Uterus (tissue), 2 donors: ENCODE data around the gene FAM20A.

Experiments used
- CTCF ChIP-seq, 4 experiments: fragments of 200-600 bp in 2 of 4; fragments of 450-650 bp in 2 of 4; sonication (generic) in 2 of 4; IDR thresholded peaks; one replicate each; pipeline ENCODE4 v1.5.1; 2016 to 2019; ENCODE audit warnings: antibody characterized with exemption in 4 of 4, mild to moderate bottlenecking in 2 of 4, moderate library complexity in 1 of 4
- POLR2A ChIP-seq, 2 donors: fragments of 450-650 bp; IDR thresholded peaks; one replicate each; pipeline ENCODE4 v1.6.1; 2016; ENCODE audit warnings: antibody characterized with exemption in 2 of 2, mild to moderate bottlenecking in 1 of 2, moderate library complexity in 1 of 2

DNA sequence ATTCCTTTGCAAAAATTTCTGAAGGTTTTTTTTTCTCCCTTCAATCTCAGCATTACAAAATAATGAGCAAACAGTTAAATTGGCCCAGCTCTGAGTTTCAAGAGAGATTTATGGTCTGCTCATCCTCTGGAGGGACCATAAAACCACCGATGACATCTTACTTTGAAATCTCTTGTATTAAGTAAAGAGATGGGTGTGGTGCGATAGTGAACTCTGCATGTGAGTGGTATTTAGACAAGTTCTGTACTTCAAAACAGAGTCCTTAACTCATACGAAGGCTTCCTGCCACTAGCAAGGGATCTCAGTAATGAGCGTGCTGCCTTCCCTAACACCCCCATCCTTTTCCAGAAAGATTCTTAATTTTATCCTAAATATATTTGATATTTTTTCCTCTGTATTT, 2.1 kb downstream of the FAM20A start:
- TF ChIP-seq CTCF (IDR thresholded peaks at IDR 0.05) (no peak), POLR2A (IDR thresholded peaks at IDR 0.05) (no peak)
